A549 (cell line): ENCODE results near the gene CFAP46. TPM values are rescaled to one million over a fixed set of nuclear protein-coding genes. Genes with fewer than 3 reads are reported as not detected.

ENCODE experiments used
- ATAC-seq, 2 experiments: fragments of 200-7000 bp in 1 of 2; fragments of >200 bp in 1 of 2; cut with Nextera tagmentation in 1 of 2; cut with Tn5 transposase in 1 of 2; 3 replicates each; pipeline versions ENCODE4 v1.8.0 to v1.9.1; 2018 to 2020; ENCODE audit warnings: mild to moderate bottlenecking in 1 of 2, moderate library complexity in 1 of 2
- CTCF ChIA-PET: fragments of 300-600 bp; sonication (Branson Sonifier 250); formaldehyde crosslinking; extraction: SDS; loops from one replicate; lab custom pipeline; 2021; ENCODE audit warnings: antibody characterized with exemption, inconsistent platforms; lab: Yijun Ruan, JAX
- POLR2A ChIA-PET: fragments of 350-600 bp; formaldehyde crosslinking; extraction: SDS; loops from one replicate; lab custom pipeline; 2021; ENCODE audit warnings: antibody characterized with exemption, inconsistent platforms; lab: Yijun Ruan, JAX
- DNase-seq, 2 experiments: peaks; one replicate each; pipeline versions ENCODE4 v3.0.0 to v3.0.0-alpha.2; 2011 to 2016; ENCODE audit warnings: low read depth in 1 of 2, low spot score in 1 of 2
- FAIRE-seq: peaks from 2 replicates; lab custom pipeline; 2011; peaks lifted over from hg19 to GRCh38; lab: Jason Lieb, UNC
- H3K27ac ChIP-seq, 2 experiments: fragments of >200 bp; sonication (Bioruptor Twin); formaldehyde crosslinking; 3 replicates each; pipeline ENCODE4 v1.5.1; 2016 to 2017
- H3K4me1 ChIP-seq: fragments of >200 bp; sonication (Bioruptor Twin); formaldehyde crosslinking; 3 replicates; pipeline ENCODE4 v1.6.1; 2016
- H3K4me2 ChIP-seq: fragments of >200 bp; sonication (Bioruptor Twin); formaldehyde crosslinking; 3 replicates; pipeline ENCODE4 v1.6.1; 2016
- H3K4me3 ChIP-seq: fragments of >200 bp; sonication (Bioruptor Twin); formaldehyde crosslinking; 3 replicates; pipeline ENCODE4 v1.5.1; 2016
- H3K9me3 ChIP-seq: fragments of >200 bp; sonication (Bioruptor Twin); formaldehyde crosslinking; 3 replicates; pipeline ENCODE4 v1.6.1; 2016
- CBX2 ChIP-seq: fragments of 200-600 bp; sonication (generic); IDR thresholded peaks from 2 replicates; pipeline ENCODE4 v1.6.1; 2016; ENCODE audit warnings: low read depth, mild to moderate bottlenecking, borderline replicate concordance
- CEBPB ChIP-seq, 2 experiments: fragments of >200 bp in 1 of 2; sonication (Bioruptor Twin) in 1 of 2; formaldehyde crosslinking in 1 of 2; IDR thresholded peaks; 2 replicates each; pipeline ENCODE4 v1.6.1; 2012 to 2016
- CHD4 ChIP-seq: fragments of 200-600 bp; sonication (generic); IDR thresholded peaks from 2 replicates; pipeline ENCODE4 v1.6.1; 2016; ENCODE audit warnings: antibody characterized with exemption, mild to moderate bottlenecking, borderline replicate concordance
- ELK1 ChIP-seq: fragments of 150-350 bp; IDR thresholded peaks from 2 replicates; pipeline ENCODE4 v1.6.1; 2014; ENCODE audit warnings: low read depth, mild to moderate bottlenecking, low read length
- FOSB ChIP-seq: fragments of 250-450 bp; sonication (Bioruptor Pico); IDR thresholded peaks from 2 replicates; pipeline ENCODE4 v1.5.0; 2020; ENCODE audit warnings: mild to moderate bottlenecking, moderate library complexity
- FOSL2 ChIP-seq, 2 experiments: fragments of 450-650 bp in 1 of 2; fragments of >200 bp in 1 of 2; sonication (Bioruptor Twin) in 1 of 2; formaldehyde crosslinking; IDR thresholded peaks; 2 replicates each; pipeline versions ENCODE4 v1.5.0 to v1.6.1; 2016 to 2020; ENCODE audit warnings: mild to moderate bottlenecking in 1 of 2, moderate library complexity in 1 of 2
- FOXS1 ChIP-seq: fragments of 250-450 bp; sonication (Bioruptor Pico); IDR thresholded peaks from 2 replicates; pipeline ENCODE4 v1.5.0; 2020; ENCODE audit warnings: mild to moderate bottlenecking, moderate library complexity
- HES2 ChIP-seq: fragments of >200 bp; sonication (Bioruptor Twin); formaldehyde crosslinking; IDR thresholded peaks from 2 replicates; pipeline ENCODE4 v1.6.1; 2016
- HEYL ChIP-seq: fragments of 250-450 bp; sonication (Bioruptor Pico); IDR thresholded peaks from 2 replicates; pipeline ENCODE4 v1.8.0; 2021; ENCODE audit warnings: mild to moderate bottlenecking, moderate library complexity
- HOXA7 ChIP-seq: fragments of 250-450 bp; sonication (Bioruptor Pico); IDR thresholded peaks from 2 replicates; pipeline ENCODE4 v1.5.0; 2020; ENCODE audit warnings: mild to moderate bottlenecking, moderate library complexity
- JUN ChIP-seq, 2 experiments: fragments of >200 bp; sonication (Bioruptor Twin); formaldehyde crosslinking; IDR thresholded peaks; 2 replicates in 1 of 2; 3 replicates in 1 of 2; pipeline ENCODE4 v1.6.1; 2016 to 2017
- MAZ ChIP-seq: fragments of 150-350 bp; IDR thresholded peaks from 2 replicates; pipeline ENCODE4 v1.6.1; 2014; ENCODE audit warnings: antibody characterized with exemption, low read depth, low read length, borderline replicate concordance
- NFE2L2 ChIP-seq: fragments of 150-350 bp; conservative IDR thresholded peaks from 2 replicates; pipeline ENCODE4 v1.6.1; 2014; ENCODE audit warnings: low read length
- TFCP2L1 ChIP-seq: fragments of 250-450 bp; sonication (Bioruptor Pico); IDR thresholded peaks from 2 replicates; pipeline ENCODE4 v1.5.0; 2021; ENCODE audit warnings: mild to moderate bottlenecking
- TP53 ChIP-seq: fragments of 250-450 bp; sonication (Bioruptor Pico); IDR thresholded peaks from 2 replicates; pipeline ENCODE4 v1.5.0; 2021; ENCODE audit warnings: mild to moderate bottlenecking, moderate library complexity
- ZSCAN20 ChIP-seq: fragments of 250-450 bp; sonication (Bioruptor Pico); IDR thresholded peaks from 2 replicates; pipeline ENCODE4 v1.8.0; 2022; ENCODE audit warnings: mild to moderate bottlenecking, moderate library complexity
- WGBS: methylation state at CpG from one replicate; pipeline ENCODE4 v1.1.6; 2017; ENCODE audit errors: missing lambda C conversion rate; 5-methylcytosine and 5-hydroxymethylcytosine counted together
- polyA plus RNA-seq, 4 experiments: library from polyadenylated mRNA; depleted of rRNA in 3 of 4; stranded (reverse); fragments of >200 nt; fragmentation: RNase III in 1 of 4; extraction: RNeasy Plus Mini Kit Qiagen cat#74134 plus additional on column Dnase treatment in 1 of 4; gene quantifications; 2 replicates in 3 of 4; 3 replicates in 1 of 4; pipeline ENCODE4 v1.2.3, GENCODE V29; 2011 to 2017
- TF ChIP-seq, protein P1 (sequence below): fragments of 250-450 bp; sonication (Bioruptor Pico); IDR thresholded peaks from 2 replicates; pipeline ENCODE4 v1.5.0; 2020; ENCODE audit warnings: low read depth, mild to moderate bottlenecking, moderate library complexity

Gene CFAP46
- polyA plus RNA-seq, 2 of the 4 experiments (the other 2 are of a cell fraction) = 0.88 to 1.8 TPM

- 39% methylated on average over 7 of the region's 23 CpGs for WGBS
- Histone ChIP-seq H3K4me3 (no peak overlapping the region), H3K4me2 (no peak overlapping the region), H3K27ac (no peak overlapping the region), H3K4me1 (no peaks in the 10 kb centered on the region), H3K9me3 (no peaks in the 10 kb centered on the region)
- FAIRE-seq = no peak
- TF ChIP-seq ZSCAN20 (CRISPR knock-in tag) = no peak
- TF ChIP-seq FOSL2 (IDR thresholded peaks at IDR 0.05) = no peak
- TF ChIP-seq FOSL2 (CRISPR knock-in tag; IDR thresholded peaks at IDR 0.05) = no peak
- ChIA-PET CTCF (interaction anchor here (0.5 kb wide), 1 partner anchor 217 kb away, joined by 3 read pairs; no protein-coding TSS in a partner anchor), POLR2A (no interaction called here)
- ATAC-seq = no peak
- DNase-seq = no peak
Measured at GRCh38 chr10:132881186-132881920, 61.0 kb downstream of the CFAP46 start.

- no peaks in the 10 kb centered on the region for H3K9me3 ChIP-seq
- POLR2A ChIA-PET = no interaction called here
- TF ChIP-seq CHD4 (no peak), TP53 (no peak), FOSL2 (IDR thresholded peaks at IDR 0.05) (no peak), FOSL2 (CRISPR knock-in tag; IDR thresholded peaks at IDR 0.05) (no peak), NFE2L2 (no peak), ELK1 (no peak), MAZ (no peak), CEBPB (IDR thresholded peaks at IDR 0.05) (no peak), HES2 (no peak), TFCP2L1 (CRISPR knock-in tag) (no peak), FOXS1 (CRISPR knock-in tag) (no peak), JUN (IDR thresholded peaks at IDR 0.05) (no peak), FOSB (CRISPR knock-in tag) (no peak), HEYL (CRISPR knock-in tag) (no peak)
- TF ChIP-seq, all 56 proteins: peak for 0
- Histone ChIP-seq H3K4me1 (no peaks in the 10 kb centered on the region), H3K4me3 (no peak overlapping the region), H3K4me2 (no peak overlapping the region), H3K27ac (no peak overlapping the region)
- ATAC-seq (no peak), FAIRE-seq (no peak), DNase-seq (no peak)
- CTCF ChIA-PET = interaction anchor here (1.0 kb wide), 1 partner anchor 226 kb away, joined by 6 read pairs; no protein-coding TSS in a partner anchor
- WGBS = 54% methylated on average over 17 of the region's 35 CpGs
Measured at GRCh38 chr10:132880128-132880981, 62.0 kb downstream of the CFAP46 start.

DNA sequence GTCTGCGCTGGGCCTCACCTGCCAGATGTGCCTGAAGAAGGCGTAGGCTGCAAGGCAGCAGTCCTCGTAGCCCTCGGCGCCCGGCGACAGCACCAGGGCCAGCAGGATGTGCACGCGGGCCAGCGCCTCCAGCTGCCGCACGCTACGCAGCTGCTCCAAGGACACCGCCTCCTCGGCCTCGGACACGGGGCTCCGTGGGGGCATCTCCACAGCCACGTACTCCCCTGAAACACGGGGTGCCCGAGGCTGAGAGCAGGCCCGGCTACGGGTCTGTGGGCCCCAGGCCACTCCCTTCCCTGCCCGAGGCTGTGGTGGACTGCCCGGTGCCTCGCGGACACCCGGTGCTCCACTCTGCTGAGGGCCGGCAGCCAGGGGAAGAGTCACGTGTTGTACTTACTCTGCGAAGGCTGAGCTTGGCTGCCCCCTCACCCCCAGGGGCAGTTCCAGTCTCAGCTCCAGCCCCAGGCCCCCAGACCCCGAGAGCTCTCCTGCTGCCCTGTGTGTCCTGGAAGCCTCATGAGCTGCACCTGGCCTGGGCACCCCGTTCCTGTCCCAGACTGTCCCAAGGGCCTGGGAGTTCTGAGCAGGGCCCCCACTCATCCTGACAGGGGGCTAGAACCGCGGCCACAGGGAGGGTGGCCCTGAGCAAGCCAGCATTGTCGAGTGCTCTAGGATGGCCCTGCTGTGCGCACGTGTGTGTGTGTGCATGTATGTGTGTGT, 62.8 kb downstream of the CFAP46 start:
- Histone ChIP-seq H3K4me1 (no peaks in the 10 kb centered on the region), H3K4me3 (no peak overlapping the region), H3K27ac (no peak overlapping the region), H3K4me2 (no peak overlapping the region; the same call in 2 of the 3 replicates), H3K9me3 (no peaks in the 10 kb centered on the region)
- POLR2A ChIA-PET = no interaction called here
- no peak for DNase-seq
- no peak for TF ChIP-seq HOXA7 (CRISPR knock-in tag)
- TF ChIP-seq CBX2 = no peak
- TF ChIP-seq, protein P1, sequence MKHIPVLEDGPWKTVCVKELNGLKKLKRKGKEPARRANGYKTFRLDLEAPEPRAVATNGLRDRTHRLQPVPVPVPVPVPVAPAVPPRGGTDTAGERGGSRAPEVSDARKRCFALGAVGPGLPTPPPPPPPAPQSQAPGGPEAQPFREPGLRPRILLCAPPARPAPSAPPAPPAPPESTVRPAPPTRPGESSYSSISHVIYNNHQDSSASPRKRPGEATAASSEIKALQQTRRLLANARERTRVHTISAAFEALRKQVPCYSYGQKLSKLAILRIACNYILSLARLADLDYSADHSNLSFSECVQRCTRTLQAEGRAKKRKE (CRISPR knock-in tag) = no peak
- FAIRE-seq = no peak
- CTCF ChIA-PET = interaction anchor here (1.0 to 1.2 kb wide), 2 partner anchors 14 to 225 kb away, joined by 3 to 6 read pairs; no protein-coding TSS in a partner anchor
- ATAC-seq = peak in 1 of 2 experiments; percentile 26; a peak in 2 of 6 replicates
- 21% methylated on average over 5 of the region's 38 CpGs for WGBS
